ENCODE measurements around the gene CLCA1.
"Not testable (repeated sequence)": the region's sequence is repeated elsewhere in the genome, so short reads cannot be mapped to it uniquely, and the experiment has no call there.

CLCA1 gene

DNA sequence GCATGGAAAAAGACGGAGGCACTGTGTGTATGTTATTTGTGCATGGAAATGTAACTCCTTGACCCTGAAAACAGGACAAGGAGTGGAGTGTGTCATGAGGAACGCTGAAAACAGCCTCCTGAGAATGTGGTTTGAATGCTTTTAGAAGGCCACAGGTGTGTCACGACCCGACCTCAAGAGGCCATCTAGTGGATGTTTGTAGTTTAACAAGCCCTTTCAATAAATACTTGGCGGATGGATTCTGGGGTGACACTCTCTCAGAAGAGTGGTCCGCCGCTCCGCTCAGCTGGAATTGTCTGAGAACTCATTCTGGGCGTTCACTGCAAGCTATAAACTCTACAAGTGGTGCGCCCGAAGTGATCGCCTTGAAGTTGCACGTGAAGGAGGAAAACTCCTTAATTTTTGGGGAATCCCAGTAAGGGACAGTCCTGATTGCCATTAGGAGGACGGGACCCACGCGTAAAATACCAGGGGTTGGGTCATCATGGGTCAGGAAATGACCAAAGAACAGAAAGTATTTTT, 33.5 kb downstream of the CLCA1 start:
- intact Hi-C loops (cut with DNase I); DNase-seq: not testable (repeated sequence)

DNA sequence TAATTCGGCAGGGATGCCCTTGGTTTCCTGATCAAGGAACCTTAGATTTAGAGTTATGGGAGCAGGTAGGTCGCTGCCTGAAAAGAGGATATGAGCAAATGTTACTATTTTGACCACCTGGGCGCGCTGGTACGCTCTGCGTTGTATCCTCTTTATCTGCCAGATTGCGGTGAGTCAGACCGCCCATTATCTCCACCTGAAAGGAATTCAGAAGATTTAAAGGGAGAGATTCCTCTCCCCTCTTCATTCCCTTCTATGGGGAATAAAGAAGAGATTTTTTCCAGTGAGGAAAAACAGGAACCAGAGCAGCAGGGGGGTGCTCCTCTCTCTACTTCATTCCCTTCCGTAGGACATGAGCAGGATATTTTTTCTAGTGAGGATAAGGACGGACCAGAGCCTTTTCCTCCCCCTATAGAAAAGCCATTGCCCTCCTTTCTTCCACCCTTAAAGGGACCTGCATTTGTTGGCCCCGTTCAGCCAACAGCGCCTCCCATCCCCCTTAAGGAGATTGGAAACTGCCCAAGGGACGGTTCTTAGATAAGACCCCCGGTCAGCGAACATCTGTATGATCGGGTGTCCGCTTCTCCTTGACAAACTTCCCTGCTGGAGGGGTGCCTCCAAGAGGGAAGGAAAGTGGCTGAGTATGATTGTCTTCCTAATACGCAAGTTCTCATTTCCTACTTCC, 34.1 kb downstream of the CLCA1 start:
- DNase-seq = no peak
- intact Hi-C loops (cut with DNase I) = no loop called here

DNA sequence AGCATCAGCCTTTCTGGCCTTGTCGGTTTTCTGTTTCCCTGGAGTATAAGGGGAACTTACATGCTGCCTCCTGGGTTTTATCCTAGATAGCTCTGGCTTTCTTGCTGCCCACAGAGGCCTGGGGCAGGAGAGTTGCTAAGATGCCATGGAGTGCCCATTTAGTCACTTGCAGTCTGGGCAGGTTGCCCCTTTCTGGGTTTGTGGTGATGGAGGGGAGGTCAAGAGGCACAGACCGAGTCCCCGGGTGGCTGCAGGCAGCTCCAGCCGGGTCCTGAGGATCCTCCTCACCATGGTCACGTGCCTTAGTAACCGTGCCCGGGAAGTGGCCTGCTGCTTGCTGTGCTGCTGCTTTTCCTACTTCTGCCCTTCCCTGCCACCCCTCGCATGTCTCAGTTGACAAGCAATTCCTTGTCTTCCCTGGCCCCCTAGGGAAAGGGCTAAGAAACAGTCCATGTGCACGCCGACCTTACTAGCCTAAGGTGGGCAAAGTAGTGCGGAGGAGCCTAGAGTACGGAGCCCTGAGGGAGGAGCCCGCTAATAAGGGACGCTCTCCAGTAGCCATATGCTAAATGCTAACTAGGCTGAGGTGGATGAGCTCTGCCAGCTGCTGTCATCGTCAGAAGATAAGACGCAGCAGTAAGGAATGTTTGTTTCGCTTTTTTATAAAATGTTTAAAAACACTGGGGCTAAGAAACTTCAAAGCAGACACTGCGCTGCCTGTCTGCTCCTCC, 34.8 kb downstream of the CLCA1 start:
- intact Hi-C loops (cut with DNase I) = no loop called here

DNA sequence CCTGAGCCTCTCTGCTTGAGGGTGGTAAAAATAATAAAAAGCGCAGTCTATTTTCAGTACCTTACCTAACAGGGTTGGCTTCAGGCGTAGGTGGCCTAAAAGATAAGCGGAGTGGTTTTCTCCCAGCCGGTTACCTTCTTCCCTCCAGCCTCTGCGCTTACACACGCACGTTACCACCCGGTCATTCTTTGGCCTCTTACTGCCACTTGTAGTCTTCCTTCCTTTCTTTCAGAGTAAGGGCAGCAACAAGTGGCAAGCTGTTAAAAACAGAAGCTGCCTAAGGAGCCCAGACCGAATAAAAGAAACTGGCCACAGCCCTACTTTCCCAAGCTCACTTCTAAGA, 35.4 kb downstream of the CLCA1 start:
- DNase-seq = no peak
- intact Hi-C loops (cut with DNase I) = no loop called here

More for the DNA sequence above, 34.8 kb downstream of the CLCA1 start:
- DNase-seq = peak in 2 of 10 donors; percentile 36 to 89

DNA sequence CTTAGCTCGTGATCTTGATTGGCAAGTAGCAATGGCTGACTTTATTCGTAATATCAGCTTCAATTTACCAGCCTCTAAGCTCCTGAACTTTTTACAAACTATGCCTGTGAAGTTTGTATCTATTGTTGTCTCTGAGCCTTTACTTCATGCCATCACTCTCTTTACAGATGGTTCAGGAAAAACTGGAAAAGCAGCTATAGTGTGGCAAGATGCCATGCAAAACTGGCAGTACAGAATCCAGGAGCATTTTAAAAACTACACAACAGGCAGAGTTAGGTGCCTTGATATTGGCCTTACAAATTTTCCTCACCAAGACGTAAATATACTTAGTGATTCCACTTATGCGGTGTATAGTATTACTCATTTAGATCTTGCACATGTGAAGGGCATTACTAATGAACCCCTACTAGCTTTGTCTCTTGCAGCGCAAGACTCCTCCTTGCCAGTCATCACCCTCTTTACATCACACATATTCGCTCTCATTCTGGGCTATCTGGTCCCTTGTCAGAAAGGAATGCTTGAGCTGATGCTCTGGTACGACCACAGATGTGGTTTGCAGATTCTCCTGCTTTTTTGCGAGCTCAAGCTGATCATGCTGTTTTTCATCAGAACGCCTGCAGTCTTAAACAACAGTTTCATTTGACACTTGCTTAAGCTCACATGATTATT, 36.3 kb downstream of the CLCA1 start:
- intact Hi-C loops (cut with DNase I) = no loop called here
- no peak for DNase-seq

DNA sequence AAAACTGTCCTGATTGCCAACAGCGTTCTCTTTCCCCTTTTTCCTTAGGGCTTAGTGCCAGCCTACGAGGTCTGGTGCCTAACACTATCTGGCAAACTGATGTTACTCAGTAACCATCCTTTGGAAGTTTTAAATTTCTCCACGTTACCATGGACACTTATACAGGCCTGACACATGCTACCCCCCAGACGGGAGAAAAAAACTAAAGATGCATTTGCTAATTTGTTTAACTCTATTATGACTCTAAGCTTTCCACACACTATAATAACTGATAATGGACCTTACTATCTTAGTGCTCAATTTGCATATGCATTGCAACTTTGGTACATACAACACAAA, 36.8 kb downstream of the CLCA1 start:
- no peak for DNase-seq
- intact Hi-C loops (cut with DNase I) = no loop called here

DNA sequence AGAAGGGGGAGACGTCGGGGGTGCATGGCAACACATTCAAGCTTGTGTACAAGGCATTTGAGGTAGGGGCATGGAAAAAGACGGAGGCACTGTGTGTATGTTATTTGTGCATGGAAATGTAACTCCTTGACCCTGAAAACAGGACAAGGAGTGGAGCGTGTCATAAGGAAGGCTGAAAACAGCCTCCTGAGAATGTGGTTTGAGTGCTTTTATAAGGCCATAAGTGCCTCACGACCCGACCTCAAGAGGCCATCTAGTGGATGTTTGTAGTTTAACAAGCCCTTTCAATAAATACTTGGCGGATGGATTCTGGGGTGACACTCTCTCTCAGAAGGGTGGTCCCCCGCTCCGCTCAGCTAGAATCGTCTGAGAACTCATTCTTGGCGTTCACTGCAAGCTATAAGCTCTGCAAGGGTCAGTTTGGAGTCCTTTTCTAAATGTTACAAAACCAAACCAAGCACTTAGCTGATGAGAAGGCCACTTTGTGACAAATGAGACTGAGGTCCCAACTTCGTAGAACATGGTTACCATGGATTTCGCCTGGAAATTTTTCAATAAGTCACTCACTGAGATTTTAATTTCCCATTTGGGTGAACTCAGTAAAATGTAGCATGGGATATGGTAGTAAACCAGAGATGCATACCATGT, 39.3 kb downstream of the CLCA1 start:
- DNase-seq = no peak
- intact Hi-C loops (cut with DNase I) = loop anchor here (2.0 kb wide), 1 partner anchor 127 kb away; no protein-coding TSS in a partner anchor

DNA sequence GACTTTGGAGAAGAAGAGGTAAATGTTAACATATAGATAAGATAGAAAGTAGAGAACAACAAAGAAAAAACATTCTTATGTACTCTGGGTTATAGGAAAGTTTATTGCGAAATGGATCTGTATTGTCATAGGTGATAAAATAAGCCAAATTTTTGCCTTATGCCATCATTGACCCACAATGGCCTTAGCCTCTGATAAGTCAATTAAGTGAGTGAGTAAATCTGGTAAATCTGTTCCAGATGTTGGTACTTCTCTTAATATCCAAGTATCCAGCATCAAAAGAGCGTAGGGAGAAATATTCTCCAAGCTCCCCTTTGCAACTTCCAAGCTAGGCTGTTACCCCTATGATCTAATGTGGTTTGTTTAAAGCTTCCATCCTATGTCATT, 39.8 kb downstream of the CLCA1 start:
- DNase-seq = no peak
- intact Hi-C loops (cut with DNase I) = loop anchor here (2.0 kb wide), 1 partner anchor 128 kb away; no protein-coding TSS in a partner anchor

DNA sequence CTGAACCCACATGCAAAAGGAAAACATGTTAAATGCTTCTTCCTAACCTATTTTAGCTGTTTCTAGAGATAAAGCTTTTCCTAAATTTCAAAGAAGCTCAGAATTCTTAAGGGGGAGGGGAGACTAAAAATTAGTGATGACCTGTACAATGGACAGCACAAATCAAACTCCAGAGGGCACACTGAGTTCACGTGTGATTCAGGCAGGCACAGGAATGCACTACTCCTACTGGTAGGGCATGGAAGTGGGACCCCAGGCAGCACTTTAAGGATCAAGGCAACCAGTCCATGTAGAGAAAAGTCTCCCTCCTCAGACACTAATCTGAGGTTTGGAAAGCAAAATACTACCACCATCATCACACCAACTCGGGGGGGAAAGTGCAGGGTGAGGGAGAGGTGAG, 46.9 kb downstream of the CLCA1 start:
- peak in 2 of 10 donors; percentile 68 to 88 for DNase-seq
- intact Hi-C loops (cut with DNase I) = loop anchor here (10.0 kb wide), 1 partner anchor 169 kb away; no protein-coding TSS in a partner anchor

DNA sequence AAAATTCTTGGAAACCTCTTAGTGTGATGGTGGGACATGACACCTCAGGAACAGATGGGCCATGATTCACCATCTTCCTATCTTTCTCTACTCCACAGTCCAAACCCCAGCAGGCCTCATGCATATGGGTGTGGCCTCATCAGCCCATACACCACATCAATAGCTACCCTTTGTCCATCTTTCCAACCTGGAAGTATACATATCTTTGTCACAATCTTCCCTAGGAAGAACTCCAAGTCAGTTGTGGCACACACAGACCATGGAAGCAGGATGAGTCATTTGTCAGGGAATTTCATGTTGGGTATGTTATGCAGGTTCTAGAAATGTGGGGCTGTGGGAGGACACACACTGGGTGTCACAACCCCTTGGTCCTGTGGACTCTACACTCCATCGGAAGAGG, 47.6 kb downstream of the CLCA1 start:
- intact Hi-C loops (cut with DNase I) = loop anchor here (10.0 kb wide), 1 partner anchor 168 kb away; no protein-coding TSS in a partner anchor
- no peak for DNase-seq

DNA sequence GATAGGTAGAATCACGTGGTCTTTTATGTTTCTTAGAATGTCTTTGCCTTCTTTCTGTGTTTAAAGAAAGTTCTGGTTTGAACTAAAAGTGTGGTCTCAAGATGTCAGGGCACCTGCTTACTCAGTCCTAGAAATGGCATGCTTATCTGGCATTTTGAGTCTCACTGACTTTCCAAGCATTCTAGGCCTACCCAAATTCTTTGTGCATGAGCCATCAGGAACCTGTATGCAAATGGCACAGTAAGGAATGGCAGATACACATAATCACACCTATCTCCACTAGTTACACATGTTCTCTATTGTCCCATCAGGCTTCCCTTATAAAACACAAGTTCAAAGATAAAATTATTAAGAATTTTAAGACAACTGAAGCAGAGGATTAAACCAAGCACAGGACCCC, 48.6 kb downstream of the CLCA1 start:
- intact Hi-C loops (cut with DNase I) = loop anchor here (10.0 kb wide), 1 partner anchor 167 kb away; no protein-coding TSS in a partner anchor

DNA sequence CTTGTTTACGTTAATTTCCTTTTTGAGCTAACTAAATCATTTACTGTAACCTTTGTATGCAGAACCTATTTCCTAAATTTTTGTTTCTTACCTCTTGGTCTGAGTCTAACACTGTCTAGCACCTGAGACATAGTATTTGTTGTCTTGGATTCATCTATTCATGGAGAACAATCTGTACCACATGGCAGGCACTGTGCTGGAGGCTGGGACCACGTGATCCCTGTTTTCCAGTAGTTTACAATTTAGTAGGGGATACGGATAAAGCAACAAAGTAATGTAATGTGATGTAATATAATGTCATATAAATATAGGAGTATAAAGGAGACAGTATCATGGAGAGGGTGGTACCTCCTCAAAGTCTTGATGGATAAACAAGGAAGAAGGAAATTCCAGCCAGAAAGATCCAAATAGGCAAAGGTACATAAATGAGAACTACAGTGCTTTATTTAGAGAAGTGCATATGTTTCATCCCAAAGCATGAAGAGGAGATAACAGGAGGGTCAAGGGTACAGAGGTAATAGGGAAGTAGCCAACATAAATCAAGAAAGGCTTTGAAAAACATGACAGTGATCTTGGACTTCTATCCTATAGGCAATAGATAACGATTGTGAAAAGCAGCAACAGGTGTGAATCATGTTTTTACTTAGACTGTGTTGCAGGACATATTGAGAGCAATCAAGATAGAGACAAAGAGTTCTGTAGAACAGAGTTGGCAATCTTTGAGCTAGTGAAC, 52.2 kb downstream of the CLCA1 start:
- intact Hi-C loops (cut with DNase I) = no loop called here
- DNase-seq = no peak

More for the DNA sequence above, 48.6 kb downstream of the CLCA1 start:
- no peak for DNase-seq

DNA sequence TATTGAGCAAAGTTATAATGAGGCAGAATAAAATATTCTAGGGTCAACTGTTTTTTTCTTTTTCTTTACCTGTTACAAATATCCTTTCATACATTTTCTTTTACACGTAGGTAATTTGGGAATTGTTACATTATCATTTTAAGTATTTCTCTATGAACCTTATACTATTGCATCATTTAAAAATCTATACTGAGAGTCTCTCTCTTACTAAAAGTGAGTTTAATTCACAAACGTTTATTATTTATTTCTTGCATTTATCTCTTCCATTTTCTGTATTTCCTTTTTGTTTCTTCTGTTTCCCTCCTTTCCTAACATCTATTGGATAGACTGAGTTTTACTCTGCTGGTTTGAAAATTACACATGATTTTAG, 52.8 kb downstream of the CLCA1 start:
- intact Hi-C loops (cut with DNase I) = no loop called here
- DNase-seq = no peak

DNA sequence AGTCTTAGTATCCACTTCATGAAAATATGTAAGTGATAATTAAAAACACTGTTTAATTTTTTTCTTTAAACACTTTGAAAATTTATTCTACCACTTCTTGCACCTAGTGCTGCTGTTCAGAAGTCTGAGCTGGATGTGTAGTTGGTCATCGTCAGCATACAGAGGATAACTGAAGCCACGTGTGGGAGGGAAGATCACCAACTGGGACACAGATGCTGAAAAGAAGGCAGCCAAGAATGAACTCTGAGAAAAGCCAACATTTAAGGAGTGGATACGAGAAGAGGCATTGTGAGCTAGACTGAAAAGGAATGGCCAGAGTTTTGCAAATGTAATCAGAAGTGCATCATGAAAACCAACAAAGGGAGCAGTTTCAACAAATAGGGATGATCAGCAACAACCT, 53.5 kb downstream of the CLCA1 start:
- intact Hi-C loops (cut with DNase I) = no loop called here
- DNase-seq = no peak

DNA sequence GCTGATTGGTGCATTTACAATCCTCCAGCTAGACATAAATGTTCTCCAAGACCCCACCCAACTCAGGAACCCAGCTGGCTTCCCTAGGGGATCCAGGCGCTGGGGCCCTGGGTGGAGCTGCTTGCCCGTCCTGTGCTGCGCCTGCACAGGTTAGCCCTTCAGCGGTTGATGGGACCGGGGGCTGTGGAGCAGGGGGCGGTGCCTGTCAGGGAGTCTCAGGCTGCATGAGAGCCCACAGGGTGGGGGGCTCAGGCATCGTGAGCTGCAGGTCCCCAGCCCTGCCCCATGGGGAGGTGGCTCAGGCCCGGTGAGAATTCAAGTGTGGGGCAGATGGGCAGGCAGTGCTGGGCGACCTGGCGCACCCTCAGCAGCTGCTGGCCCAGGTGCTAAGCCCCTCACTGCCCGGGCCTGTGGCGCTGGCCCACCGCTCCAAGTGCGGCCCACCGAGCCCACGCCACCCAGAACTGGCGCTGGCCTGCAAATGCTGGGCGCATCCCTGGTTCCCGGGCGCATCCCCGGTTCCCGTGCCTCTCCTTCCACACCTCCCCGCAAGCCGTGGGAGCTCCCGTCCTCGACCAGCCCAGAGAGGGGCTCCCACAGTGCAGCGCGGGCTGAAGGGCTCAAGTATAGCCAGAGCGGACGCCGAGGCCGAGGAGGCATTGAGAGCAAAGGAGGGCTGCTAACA, 55.1 kb downstream of the CLCA1 start:
- DNase-seq = peak in 2 of 10 donors; percentile 72 to 83
- intact Hi-C loops (cut with DNase I) = no loop called here

DNA sequence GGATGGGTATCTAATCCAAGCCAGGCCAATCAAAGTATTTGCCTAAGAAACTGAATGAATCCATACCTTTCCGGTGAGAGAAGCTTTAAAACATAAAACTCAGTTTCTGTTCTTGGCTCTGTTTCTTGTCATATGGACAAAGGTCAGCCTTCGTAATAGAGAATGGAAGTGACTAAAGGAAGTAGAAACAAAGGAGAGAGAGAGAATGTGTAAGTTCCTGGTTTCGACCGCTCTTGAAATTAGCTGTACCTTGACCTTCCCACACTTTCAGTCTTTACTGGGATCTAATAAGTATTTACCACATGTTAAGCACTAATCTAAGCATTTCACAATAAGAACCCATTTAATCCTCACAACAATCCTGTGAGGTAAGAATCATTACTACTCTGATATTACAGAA, 58.6 kb downstream of the CLCA1 start:
- DNase-seq = no peak

DNA sequence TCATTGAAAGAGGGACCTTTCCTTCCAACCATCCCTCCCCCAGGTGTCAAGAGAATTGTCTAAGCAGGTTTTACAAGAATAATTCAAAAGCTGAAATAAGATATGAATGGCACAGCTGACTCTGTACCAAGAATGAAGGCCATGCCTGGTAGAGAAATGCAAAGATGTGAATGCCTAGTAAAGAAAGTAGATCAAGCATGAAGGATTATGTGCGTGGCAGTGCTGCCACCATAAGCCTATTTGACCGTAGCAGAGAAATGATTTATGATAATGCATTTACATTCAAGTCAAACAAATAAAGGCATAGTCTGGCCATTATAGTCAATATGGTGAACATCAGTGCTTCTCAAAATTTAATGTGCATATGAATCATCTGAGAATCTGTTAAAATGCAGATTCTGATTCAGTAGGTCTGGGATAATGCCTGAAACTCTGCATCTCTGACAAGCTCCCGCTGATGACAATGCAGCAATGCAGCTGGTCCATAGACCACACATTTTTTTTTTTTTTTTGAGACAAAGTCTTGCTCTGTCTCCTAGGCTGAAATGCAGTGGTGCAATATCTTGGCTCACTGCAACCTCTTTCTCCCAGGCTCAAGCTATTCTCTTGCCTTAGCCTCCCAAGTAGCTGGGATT, 61.6 kb downstream of the CLCA1 start:
- DNase-seq = no peak
- intact Hi-C loops (cut with DNase I) = no loop called here

More for the DNA sequence above, 58.6 kb downstream of the CLCA1 start:
- intact Hi-C loops (cut with DNase I) = no loop called here

DNA sequence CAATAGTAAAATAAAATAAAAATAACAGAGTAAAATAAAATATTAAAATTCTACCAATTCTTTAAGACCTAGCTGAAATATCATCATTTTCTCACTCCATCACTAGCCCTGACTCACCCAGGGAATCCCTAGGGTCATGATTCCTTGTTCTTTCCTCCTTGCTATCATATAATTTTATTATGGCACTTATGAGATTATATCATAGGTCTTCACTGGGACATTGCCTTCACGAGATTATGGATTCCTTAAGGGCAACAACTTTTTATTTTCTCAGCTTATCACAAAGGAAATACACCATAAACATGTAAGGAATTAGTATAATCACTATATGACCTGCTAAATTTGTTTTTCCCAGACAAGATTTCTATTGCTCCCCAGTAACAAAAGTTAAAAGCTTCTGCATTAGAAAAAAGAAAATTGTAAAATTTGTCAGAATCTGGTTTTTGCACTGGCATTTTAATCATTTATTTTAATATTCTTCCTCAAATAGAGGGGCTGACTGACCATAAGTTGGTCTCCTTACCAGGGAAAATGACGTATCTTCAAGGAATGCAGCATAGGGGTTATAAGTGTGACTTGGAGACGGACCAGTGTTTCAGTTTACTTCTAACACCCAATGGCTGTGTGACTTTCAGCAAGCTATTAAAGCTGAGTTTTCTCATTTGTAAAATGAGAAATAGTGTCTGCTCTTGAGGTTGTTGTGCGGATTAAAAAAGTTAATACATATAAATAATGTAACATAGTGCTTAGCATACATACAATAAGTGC, 69.4 kb downstream of the CLCA1 start:
- intact Hi-C loops (cut with DNase I) = no loop called here
- DNase-seq = no peak

All from posterior cingulate gyrus (tissue), 11 donors.